ENCODE measurements around the gene FRMD5.

The FRMD5 gene

GRCh38 chr15:44093836-44094235 is 101.2 kb downstream of the FRMD5 start:
- DNase-seq (ENCODE audit: low read depth) = no peak

- no peak for DNase-seq (ENCODE audit: low read depth)
Observed at GRCh38 chr15:44092221-44092620, 102.8 kb downstream of the FRMD5 start.

- DNase-seq (ENCODE audit: low read depth) = peak; percentile 69
Observed at GRCh38 chr15:44087578-44088465, 107.2 kb downstream of the FRMD5 start.

- DNase-seq (ENCODE audit: low read depth) = no peak
Observed at GRCh38 chr15:44084770-44085169, 110.3 kb downstream of the FRMD5 start.

GRCh38 chr15:44084171-44084570 is 110.9 kb downstream of the FRMD5 start:
- DNase-seq (ENCODE audit: low read depth) = no peak

GRCh38 chr15:44082558-44083157 is 112.4 kb downstream of the FRMD5 start:
- DNase-seq (ENCODE audit: low read depth) = no peak

- no peak for DNase-seq (ENCODE audit: low read depth)
Observed at GRCh38 chr15:44081026-44082013, 113.8 kb downstream of the FRMD5 start.

- no peak for DNase-seq (ENCODE audit: low read depth)
Observed at GRCh38 chr15:44075535-44075934, 119.5 kb downstream of the FRMD5 start.

GRCh38 chr15:44069489-44069888 is 125.6 kb downstream of the FRMD5 start:
- DNase-seq (ENCODE audit: low read depth) = no peak

GRCh38 chr15:44068347-44068746 is 126.7 kb downstream of the FRMD5 start:
- no peak for DNase-seq (ENCODE audit: low read depth)

- DNase-seq (ENCODE audit: low read depth) = peak; percentile 57
Observed at GRCh38 chr15:44066211-44066827, 128.8 kb downstream of the FRMD5 start.

- DNase-seq (ENCODE audit: low read depth) = no peak
Observed at GRCh38 chr15:44064706-44065105, 130.4 kb downstream of the FRMD5 start.

- DNase-seq (ENCODE audit: low read depth) = no peak
Observed at GRCh38 chr15:44058126-44058525, 136.9 kb downstream of the FRMD5 start.

GRCh38 chr15:44045661-44046060 is 149.4 kb downstream of the FRMD5 start:
- no peak for DNase-seq (ENCODE audit: low read depth)

- DNase-seq (ENCODE audit: low read depth) = no peak
Observed at GRCh38 chr15:44045217-44045616, 149.9 kb downstream of the FRMD5 start.

GRCh38 chr15:44038755-44039191 is 156.3 kb downstream of the FRMD5 start:
- no peak for DNase-seq (ENCODE audit: low read depth)

- DNase-seq (ENCODE audit: low read depth) = no peak
Observed at GRCh38 chr15:44035781-44036699, 159.0 kb downstream of the FRMD5 start.

- peak; percentile 30 for DNase-seq (ENCODE audit: low read depth)
Observed at GRCh38 chr15:44034933-44035624, 160.0 kb downstream of the FRMD5 start.

GRCh38 chr15:44034334-44034733 is 160.7 kb downstream of the FRMD5 start:
- DNase-seq (ENCODE audit: low read depth) = no peak

- DNase-seq (ENCODE audit: low read depth) = peak; percentile 34
Observed at GRCh38 chr15:44033894-44034293, 161.2 kb downstream of the FRMD5 start.

Data from fibroblast of the conjunctiva (primary cell).